GM13977 (cell line): ENCODE measurements around the gene TECTB.

ENCODE experiments used
- DNase-seq: peaks from one replicate; pipeline ENCODE4 v3.0.0; 2012; ENCODE audit warnings: low spot score
- in situ Hi-C: fragments of 300-500 bp; cut with MboI; formaldehyde crosslinking; loops from one replicate; pipeline ENCODE4 v1.12.0; 2022; ENCODE audit warnings: low sequenced_read_pairs, low pct_unique_long_range_greater_than_20kb, mixed read lengths, inconsistent platforms; ENCODE audit not compliant: unreplicated experiment
- TF ChIP-seq, protein P1 (sequence below): IDR thresholded peaks from 2 replicates; pipeline ENCODE4 v1.5.1; 2012; ENCODE audit warnings: mild to moderate bottlenecking, control low read depth; ENCODE audit not compliant: insufficient read depth; ENCODE audit errors: extremely low read depth, missing control alignments

TECTB gene

DNA sequence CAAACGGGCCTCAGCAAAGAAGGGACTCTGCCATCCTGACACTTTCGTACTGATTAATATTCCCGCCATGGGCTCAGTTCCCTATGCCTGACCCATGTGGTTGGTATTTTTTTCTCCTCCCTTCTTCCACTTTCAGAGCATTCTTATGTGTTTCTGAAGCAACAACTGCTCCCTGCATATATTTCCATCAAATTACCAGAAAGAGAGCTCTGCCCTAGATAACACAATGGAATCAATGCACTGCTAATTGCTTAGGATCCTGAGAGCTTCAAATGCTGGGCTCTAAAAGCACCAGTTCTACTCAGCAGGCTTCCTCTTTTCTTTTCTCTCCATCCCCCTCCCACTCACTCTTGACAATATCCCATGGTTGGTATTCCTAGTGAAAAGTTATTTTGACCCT lies 5.3 kb downstream of the TECTB start:
- in situ Hi-C loops: no loop called here
- DNase-seq: no peak
- TF ChIP-seq, protein P1, sequence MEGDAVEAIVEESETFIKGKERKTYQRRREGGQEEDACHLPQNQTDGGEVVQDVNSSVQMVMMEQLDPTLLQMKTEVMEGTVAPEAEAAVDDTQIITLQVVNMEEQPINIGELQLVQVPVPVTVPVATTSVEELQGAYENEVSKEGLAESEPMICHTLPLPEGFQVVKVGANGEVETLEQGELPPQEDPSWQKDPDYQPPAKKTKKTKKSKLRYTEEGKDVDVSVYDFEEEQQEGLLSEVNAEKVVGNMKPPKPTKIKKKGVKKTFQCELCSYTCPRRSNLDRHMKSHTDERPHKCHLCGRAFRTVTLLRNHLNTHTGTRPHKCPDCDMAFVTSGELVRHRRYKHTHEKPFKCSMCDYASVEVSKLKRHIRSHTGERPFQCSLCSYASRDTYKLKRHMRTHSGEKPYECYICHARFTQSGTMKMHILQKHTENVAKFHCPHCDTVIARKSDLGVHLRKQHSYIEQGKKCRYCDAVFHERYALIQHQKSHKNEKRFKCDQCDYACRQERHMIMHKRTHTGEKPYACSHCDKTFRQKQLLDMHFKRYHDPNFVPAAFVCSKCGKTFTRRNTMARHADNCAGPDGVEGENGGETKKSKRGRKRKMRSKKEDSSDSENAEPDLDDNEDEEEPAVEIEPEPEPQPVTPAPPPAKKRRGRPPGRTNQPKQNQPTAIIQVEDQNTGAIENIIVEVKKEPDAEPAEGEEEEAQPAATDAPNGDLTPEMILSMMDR: no peak

GRCh38 chr10:112289373-112290053 lies 6.3 kb downstream of the TECTB start:
- in situ Hi-C loops: no loop called here
- TF ChIP-seq, protein P1: no peak
- DNase-seq: no peak

DNA sequence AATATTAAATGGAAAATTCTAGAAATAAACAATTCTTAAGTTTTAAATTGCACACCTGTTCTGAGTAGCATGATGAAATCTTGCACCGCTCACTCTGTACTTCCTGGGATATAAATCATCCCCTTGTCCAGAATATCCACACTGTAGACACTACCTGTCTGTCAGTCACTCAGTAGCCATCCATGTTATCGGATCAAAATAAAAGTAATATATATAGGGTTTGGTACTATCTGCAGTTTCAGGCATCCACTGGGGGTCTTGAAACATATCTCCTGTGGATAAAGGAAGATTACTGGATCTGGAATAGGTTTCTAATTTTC lies 6.8 kb downstream of the TECTB start:
- DNase-seq: no peak
- in situ Hi-C loops: no loop called here
- TF ChIP-seq, protein P1: no peak

DNA sequence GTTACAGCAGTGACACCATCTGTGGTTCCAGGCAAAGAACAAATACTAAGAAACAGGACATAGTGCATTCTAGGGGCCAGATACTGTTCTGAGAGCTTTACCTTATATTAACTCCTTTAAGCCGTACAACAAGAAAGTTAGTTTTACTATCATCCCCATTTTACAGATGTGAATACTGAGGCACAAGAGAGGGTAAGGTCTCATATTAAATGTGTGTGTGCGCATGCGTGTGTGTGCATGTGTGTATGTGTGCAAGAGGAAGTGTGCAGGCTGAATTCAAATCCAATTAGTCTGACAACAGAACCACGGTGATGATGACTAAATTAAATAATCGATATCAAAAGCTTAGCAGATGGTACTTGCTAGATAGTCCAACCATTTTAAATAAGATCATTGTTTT lies 11.0 kb downstream of the TECTB start:
- in situ Hi-C loops: no loop called here
- TF ChIP-seq, protein P1: no peak
- no peak for DNase-seq

DNA sequence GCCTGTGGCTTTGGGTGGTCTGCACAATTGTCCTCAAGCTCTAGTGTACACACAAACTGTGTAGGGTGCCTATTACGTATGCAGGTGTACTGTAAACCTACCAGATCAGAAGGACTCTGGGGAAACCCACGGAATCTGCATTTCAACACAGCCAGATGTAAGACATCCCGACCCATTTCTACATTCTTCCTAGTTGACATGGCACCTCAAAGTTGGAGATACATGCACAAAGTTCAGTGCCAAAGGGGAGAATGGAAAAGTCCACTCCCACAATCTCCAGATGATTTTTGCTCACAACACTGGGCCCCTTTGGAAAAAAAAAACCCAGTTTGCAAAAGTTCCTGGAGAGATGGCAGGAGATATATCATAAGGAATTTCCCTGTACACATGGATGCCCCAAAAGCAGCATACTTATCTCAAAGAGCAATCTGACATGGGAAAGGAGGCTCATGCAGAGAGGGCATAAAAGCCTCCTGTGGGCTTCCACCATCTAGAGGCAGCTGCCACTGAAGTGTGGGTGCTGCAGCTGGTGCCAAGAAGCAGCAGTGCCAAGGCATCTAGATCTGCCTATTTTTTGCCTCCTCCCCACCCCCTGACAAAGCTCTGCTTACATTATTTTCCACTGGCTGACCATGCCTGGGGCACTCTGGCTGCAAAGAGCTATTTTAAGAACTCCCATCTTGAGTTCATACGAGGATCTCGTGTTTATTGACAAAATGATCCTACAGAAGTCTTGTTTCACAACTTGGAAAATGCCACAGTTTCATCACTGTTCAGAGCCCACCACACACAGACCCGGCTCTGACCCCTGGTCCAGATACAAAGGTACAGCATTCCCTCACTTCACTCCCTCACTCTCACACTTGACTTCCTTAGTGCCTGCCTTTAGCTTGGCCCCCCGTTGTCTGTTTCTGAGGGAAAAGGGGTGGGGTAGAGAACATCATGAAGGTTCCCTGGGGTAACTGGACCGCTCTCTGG lies 12.9 kb downstream of the TECTB start:
- TF ChIP-seq, protein P1: no peak
- in situ Hi-C loops: no loop called here
- no peak for DNase-seq

- DNase-seq: no peak
- in situ Hi-C loops: no loop called here
- TF ChIP-seq, protein P1: no peak
These were observed 13.7 kb downstream of the TECTB start for GRCh38 chr10:112296908-112297331.
